ENCODE data around the gene IL17RE.
"Not testable (repeated sequence)": the region's sequence is repeated elsewhere in the genome, so short reads cannot be mapped to it uniquely, and the experiment has no call there.

The IL17RE gene

GRCh38 chr3:9938966-9939365, 36.3 kb downstream of the IL17RE start:
- Histone ChIP-seq H3K27me3 (ENCODE audit: insufficient read depth, poor library complexity, severe bottlenecking) (no peaks in the 10 kb centered on the region), H3K4me3 (replicated peaks; ENCODE audit: insufficient read depth, low read length) (no peak overlapping the region), H3K27ac (replicated peaks) (no peak overlapping the region)
- DNase-seq (ENCODE audit: low read depth in 1 of 2, low spot score in 1 of 2), result no peak
- TF ChIP-seq CTCF (IDR thresholded peaks at IDR 0.05; ENCODE audit: insufficient read depth, low read length), result no peak
- TF ChIP-seq SPI1 (IDR thresholded peaks at IDR 0.05; ENCODE audit: borderline replicate concordance, low read depth), result no peak
- TF ChIP-seq GABPA (IDR thresholded peaks at IDR 0.05; ENCODE audit: low read depth), result no peak
- no peak for TF ChIP-seq REST (IDR thresholded peaks at IDR 0.05; ENCODE audit: insufficient replicate concordance, low read depth)
- no peak for TF ChIP-seq POLR2AphosphoS5 (IDR thresholded peaks at IDR 0.05; ENCODE audit: low read depth)

GRCh38 chr3:9939906-9940305, 37.3 kb downstream of the IL17RE start:
- not testable (repeated sequence) for H3K4me3 ChIP-seq (replicated peaks; ENCODE audit: insufficient read depth, low read length); H3K27ac ChIP-seq (replicated peaks); DNase-seq (ENCODE audit: low read depth in 1 of 2, low spot score in 1 of 2); H3K27me3 ChIP-seq (ENCODE audit: insufficient read depth, poor library complexity, severe bottlenecking)

GRCh38 chr3:9940746-9941145, 38.1 kb downstream of the IL17RE start:
- Histone ChIP-seq H3K4me3 (replicated peaks; ENCODE audit: insufficient read depth, low read length) (no peak overlapping the region), H3K27me3 (ENCODE audit: insufficient read depth, poor library complexity, severe bottlenecking) (no peaks in the 10 kb centered on the region), H3K27ac (replicated peaks) (no peak overlapping the region)
- DNase-seq (ENCODE audit: low read depth in 1 of 2, low spot score in 1 of 2), result no peak
- TF ChIP-seq POLR2AphosphoS5 (IDR thresholded peaks at IDR 0.05; ENCODE audit: low read depth) (no peak), GABPA (IDR thresholded peaks at IDR 0.05; ENCODE audit: low read depth) (no peak), SPI1 (IDR thresholded peaks at IDR 0.05; ENCODE audit: borderline replicate concordance, low read depth) (no peak), REST (IDR thresholded peaks at IDR 0.05; ENCODE audit: insufficient replicate concordance, low read depth) (no peak), CTCF (IDR thresholded peaks at IDR 0.05; ENCODE audit: insufficient read depth, low read length) (no peak)

- H3K27me3 ChIP-seq (ENCODE audit: insufficient read depth, poor library complexity, severe bottlenecking), result no peaks in the 10 kb centered on the region
- H3K27ac ChIP-seq (replicated peaks), result no peak overlapping the region
- no peak overlapping the region for H3K4me3 ChIP-seq (replicated peaks; ENCODE audit: insufficient read depth, low read length)
- no peak for DNase-seq (ENCODE audit: low read depth in 1 of 2, low spot score in 1 of 2)
- no peak for TF ChIP-seq SPI1 (IDR thresholded peaks at IDR 0.05; ENCODE audit: borderline replicate concordance, low read depth)
- no peak for TF ChIP-seq GABPA (IDR thresholded peaks at IDR 0.05; ENCODE audit: low read depth)
- TF ChIP-seq CTCF (IDR thresholded peaks at IDR 0.05; ENCODE audit: insufficient read depth, low read length), result no peak
- no peak for TF ChIP-seq POLR2AphosphoS5 (IDR thresholded peaks at IDR 0.05; ENCODE audit: low read depth)
- TF ChIP-seq REST (IDR thresholded peaks at IDR 0.05; ENCODE audit: insufficient replicate concordance, low read depth), result no peak
Observed at GRCh38 chr3:9942164-9942563, 39.5 kb downstream of the IL17RE start.

Data from HL-60 (cell line).